NCI-H1105 treated with DMSO at 0.1 percent for 48 hours (cell line): ENCODE data around the gene C1QL4.
"Not testable (repeated sequence)": the region's sequence is repeated elsewhere in the genome, so short reads cannot be mapped to it uniquely, and the experiment has no call there.

ENCODE experiments used
- DNase-seq: peaks from one replicate; lab custom pipeline; 2025; lab: John Stamatoyannopoulos, UW

C1QL4 gene

DNA sequence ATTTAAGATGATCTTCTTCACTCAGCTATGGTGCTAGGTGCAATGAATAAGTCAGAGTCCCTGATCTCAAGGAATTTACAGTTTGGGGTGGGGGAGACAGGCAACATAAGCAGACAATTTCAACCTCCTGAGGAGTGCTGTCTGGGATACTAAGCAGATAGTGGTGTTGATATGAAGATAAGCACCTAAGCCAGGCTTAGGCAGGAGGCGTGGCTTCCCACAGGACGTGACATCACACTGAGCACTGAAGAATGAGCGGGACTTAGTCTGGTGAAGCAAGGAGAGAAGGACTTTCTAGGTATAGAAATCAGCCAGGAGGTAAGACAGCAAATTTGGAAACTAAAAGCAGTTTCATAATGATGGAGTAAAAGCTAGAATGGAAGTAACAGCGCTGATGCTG is 35.2 kb downstream of the C1QL4 start:
- no peak for DNase-seq

DNA sequence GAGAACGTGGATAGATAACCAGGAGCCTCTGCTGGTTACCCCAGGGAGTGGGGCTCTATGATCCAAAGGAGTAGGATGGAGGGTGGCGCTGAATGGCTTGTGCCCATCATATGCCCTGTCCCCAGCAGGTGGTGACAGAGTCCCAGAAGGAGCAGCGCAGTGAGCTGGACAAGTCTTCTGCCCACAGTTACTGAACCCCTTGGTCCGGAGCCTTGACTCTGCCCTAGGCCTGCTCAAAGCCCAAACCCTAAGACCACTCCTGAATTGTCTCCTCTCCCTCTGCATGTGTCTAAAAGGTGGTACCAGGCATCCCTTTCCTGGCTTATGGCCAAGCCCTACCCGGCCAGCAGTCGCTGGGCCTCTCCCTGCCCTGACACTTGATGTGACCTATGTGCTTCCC is 38.8 kb downstream of the C1QL4 start:
- DNase-seq, result no peak

DNA sequence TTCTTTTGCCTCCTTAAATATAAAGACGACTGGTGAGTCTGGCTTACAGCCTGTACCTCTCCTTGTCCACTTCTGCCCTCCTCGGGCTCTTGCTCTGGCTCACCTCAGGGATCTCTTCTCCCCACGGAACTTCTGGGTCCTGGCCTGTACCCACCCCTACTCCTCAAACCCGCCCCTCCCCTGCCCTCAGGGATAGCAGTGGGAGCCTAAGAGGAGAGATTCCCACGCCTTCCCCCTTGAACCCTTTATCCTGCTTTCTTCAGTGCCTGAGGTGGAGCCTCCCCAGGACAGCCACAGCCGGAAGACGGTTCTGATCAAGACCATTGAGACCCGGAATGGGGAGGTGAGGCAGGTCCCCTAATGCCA is 39.3 kb downstream of the C1QL4 start:
- no peak for DNase-seq

DNA sequence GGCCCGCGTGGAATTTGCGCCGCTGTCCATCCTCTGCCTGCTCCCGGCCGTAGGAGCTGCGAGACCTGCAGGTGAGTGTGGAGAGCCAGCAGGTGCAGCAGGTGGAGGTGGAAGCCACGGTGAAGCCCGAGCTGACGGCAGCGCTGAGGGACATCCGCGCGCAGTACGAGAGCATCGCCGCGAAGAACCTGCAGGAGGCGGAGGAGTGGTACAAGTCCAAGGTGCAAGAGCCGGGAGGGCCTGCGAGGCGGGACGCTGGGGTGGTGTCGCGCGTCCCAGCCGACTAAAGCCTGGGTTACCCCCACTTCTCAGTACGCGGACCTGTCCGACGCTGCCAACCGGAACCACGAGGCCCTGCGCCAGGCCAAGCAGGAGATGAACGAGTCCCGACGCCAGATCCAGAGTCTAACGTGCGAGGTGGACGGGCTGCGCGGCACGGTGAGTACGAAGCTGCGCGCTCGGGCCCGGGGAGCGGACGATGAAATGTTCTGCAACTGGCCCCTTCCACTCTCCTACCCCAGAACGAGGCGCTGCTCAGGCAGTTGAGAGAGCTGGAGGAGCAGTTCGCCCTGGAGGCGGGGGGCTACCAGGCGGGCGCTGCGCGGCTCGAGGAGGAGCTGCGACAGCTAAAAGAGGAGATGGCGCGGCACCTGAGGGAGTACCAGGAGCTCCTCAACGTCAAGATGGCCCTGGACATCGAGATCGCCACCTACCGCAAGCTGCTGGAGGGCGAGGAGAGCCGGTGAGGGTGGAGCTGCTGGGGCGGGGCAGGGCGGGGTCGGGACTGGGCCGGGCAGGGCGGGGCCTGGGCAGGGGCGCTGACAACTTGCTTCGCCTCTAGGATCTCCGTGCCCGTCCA is 39.9 kb downstream of the C1QL4 start:
- peak; percentile 53 for DNase-seq

DNA sequence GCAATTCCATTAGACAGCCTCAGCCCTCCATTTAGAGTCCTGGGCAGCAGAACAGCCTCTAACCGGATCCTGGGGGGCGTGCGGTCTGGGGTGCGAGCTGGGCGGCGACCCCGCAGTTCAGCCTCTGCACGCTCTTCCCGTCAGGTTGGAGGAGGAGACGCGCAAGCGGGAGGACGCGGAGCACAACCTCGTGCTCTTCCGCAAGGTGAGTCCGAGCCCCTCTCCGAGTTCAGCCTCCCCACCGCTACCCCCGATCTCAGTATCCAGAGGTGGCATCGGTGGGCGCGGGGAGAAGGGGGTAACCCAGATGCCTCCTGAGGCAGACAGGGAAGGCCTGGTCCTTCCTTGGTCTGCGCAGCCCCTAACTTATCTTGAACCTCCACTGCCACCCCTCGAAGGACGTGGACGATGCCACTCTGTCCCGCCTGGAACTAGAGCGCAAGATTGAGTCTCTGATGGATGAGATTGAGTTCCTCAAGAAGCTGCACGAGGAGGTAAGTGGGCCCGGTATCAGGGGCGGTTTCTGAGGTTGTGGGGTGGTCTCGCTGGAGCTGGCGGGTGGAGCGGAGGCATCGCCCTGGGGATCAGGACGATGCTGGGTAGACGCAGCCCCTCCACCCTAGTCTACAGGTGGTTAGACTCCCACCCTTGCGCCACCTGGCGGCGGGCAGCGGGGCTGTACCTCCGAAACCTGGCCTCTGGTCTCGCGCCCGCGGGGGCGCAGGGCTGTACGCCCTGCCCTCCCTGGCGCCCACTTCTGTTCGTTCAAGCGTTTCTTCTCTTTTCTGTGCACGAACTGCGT is 40.8 kb downstream of the C1QL4 start:
- DNase-seq, result peak; percentile 53

DNA sequence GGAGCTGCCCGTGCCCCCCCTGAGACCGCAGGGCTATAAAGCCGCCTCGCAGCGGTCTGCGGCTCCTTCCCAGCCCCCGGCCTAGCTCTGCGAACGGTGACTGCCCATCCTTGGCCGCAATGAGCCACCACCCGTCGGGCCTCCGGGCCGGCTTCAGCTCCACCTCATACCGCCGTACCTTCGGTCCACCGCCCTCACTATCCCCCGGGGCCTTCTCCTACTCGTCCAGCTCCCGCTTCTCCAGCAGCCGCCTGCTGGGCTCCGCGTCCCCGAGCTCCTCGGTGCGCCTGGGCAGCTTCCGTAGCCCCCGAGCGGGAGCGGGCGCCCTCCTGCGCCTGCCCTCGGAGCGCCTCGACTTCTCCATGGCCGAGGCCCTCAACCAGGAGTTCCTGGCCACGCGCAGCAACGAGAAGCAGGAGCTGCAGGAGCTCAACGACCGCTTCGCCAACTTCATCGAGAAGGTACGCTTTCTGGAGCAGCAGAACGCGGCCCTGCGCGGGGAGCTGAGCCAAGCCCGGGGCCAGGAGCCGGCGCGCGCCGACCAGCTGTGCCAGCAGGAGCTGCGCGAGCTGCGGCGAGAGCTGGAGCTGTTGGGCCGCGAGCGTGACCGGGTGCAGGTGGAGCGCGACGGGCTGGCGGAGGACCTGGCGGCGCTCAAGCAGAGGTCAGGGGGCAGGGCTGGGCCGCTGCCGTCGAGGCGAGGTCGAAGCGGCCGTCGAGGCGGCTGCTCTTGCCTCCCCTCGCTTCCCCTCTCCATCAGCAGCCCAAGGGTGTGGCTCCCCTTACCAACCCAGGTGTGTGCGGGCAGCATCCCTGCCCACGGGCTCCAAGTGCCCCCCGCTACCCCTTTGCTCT is 41.7 kb downstream of the C1QL4 start, which contains the start of gene PRPH:
TSS of gene PRPH (plus strand) at position 66 of the 855 bp plus-strand sequence. CDS start at position 120, 54 bp downstream.
- DNase-seq, result no peak

DNA sequence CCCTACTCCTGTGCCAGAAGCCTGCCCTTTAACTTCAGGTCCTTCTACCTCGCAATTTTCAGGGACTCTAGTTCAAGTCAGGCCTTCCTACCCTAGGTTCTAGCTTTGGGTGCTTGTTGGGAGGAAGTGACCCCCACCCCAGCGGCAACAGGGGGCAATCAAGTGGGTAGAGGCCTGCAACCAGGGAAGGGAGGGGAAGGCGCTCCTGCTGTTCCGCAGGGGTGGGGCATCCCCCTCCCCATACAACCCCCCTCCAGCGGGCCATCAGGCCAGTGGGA is 42.2 kb downstream of the C1QL4 start:
- DNase-seq, result no peak

DNA sequence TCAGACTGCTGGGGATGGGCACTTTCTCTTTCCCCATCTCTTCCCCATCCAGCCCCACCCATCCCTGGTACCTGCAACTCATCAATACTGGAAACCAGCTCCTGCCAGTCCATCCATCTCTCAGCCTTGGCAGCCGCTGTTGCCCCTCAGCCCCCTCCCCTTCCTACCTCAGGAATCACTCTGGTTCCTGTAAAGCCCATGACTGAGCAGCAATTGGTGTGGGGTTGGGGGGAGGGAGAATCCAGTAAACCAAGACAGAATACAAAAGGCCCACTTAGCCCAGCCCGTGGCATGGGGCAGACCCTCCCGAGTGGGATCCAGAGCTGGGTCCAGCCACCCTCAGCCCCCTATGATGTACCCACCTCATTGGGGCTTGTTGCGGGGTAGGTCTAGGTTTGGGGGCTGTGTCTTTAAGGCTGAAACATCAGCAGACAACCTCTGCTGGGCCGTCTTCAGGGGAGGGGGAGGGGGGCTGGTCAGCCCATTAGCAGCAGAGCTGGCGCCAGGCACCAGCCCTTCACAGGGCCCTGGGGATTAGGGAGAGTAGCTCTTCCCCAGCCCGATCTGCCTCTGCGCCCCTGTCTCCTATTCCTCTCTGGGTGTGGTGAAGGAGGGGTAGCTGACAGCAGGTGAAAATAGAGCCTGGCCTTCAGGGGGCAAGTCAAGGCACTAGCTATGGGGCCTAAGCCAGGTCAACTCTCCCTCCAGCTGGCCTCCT is 42.7 kb downstream of the C1QL4 start:
- no peak for DNase-seq

DNA sequence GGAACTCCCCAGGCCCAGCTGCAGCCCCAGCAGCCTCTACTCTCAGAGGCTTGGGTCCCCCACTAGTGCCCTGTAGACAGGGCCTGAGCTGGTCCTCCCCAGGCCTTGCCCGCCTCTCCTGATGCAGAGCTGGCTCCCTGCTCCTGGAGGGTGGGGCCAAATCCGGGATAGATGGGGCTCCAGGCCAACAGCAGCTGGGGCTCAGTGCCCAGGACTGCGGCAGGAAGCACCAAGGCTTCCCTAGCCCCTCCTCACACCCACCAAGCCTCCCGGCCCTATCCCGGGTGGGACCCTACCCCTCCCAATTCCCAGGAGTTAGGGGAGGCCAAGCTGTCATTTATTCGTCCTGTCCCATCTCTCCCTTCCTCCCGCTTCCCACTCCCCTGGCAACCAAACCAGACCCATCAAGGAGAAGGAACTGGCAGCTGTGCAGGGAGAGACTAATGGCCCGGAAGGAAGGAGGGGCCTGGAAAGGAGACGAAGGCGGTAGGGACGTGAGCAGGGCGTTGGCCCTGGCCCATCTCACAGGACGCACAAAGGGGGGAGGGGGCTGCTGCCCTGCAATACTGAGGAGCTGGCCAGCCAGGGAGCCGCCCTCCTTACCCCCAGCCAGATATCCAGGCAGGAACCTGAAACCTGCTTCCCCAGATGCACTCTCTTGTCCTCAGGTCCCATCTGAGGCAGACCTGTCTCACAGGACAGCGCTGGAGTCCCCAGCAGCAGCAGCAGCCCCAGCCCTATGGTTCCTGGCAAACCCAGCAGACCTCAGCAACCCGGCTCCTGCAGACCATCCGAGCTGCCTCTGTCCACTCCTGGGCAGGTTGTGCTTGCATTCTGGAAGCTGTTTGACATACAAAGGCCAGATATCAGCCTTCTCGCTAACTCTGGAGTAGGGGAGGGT is 43.7 kb downstream of the C1QL4 start:
- peak; percentile 19 for DNase-seq

DNA sequence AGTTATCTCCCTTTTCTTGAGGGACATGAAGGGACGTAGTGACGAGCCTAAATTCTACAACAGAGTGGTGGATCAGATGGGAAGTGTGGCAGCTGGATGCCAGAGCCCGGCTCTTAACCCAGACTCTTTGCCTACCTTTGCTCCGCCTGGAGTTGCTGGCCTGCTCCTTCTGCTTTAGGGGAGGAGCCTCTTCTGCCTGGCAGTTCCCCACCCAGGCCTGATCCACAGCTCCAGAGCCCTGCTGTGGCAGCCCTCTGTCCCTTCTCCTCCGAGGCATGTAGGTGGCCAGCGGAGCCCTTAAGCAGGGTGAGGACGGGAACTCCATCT is 44.3 kb downstream of the C1QL4 start:
- DNase-seq, result no peak

DNA sequence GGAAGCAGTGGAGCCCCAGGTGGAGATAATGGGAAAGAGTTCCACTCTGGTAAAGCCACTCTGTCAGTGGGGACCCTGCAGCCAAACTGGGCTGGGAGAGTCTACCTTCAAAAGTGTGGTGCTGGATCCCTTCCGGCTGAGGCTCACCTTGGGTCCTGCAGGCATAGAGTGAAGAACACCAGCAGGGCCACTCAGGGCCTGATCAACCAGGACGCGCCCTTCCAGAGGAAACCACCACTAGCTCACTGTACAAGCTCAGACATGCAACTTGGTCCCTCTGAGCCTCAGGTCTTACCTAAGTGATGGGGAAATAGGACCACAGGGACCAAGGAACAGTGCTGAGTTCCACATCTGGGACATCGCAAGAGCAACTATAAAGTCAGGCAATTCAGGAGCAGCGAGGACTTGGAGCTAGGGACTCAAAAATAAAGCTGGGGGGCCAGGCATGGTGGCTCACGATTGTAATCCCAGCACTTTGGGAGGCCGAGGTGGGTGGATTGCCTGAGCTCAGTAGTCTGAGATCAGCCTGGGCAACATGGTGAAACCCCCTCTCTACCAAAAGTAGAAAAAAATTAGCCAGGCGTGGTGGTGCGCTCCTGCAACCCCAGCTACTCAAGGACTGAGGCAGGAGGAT is 47.9 kb downstream of the C1QL4 start:
- DNase-seq, result no peak

DNA sequence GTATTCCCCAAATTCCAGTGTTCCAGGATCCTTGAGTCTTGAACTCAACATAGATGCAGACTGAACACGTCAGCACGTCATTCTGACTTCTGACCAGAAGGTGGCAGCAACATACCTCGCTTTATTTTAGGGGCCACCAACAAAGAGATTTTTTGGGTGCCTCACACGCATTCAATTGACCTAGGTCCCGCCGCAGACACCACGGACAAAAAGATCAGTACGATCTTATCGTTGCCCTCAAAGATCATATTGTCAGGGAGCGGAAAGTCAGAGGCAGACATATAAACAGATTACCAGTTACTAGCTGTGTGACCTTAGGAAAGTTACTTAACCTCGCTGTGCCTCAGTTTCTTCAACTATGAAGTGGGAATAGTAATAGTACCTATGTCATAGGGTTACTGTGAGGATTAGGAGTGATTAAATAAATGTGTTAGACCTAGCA is 48.6 kb downstream of the C1QL4 start:
- peak; percentile 26 for DNase-seq

DNA sequence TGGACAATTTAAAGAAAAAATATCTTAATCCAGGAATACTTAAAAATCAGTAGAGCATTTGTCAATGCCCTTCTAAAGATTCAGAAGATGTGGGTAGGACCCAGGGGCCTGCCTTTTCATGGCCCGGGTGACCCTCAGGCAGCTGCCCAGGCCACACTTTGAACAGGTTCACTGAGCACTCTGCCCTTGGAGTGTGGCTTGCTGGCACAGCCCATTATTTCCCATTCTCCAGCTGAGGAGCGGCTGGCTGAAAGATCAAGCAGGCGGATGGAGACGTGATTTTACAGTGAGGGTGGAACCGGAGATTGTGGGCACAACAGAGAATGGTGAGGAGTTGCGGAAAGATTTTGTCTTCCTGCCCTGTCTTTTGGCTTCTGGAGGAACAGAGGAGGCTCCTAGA is 49.1 kb downstream of the C1QL4 start:
- no peak for DNase-seq

DNA sequence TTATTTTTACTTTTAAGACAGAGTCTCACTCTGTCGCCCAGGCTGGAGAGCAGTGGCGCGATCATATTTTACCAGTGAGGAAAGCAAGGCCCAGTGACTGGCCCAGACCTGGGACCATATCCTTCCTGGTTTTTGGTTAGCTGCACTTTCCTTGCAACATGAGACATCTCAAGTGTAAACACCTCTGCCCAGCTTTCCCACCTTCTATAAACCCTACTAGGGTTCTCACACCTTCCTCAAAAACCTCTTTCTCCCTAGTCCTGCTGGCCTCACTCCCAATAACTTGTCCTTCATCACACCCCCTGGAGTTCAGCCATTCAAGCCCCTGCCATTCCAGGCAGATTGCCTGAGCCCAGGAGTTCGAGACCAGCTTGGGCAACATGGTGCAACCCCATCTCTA is 52.3 kb downstream of the C1QL4 start:
- no peak for DNase-seq

DNA sequence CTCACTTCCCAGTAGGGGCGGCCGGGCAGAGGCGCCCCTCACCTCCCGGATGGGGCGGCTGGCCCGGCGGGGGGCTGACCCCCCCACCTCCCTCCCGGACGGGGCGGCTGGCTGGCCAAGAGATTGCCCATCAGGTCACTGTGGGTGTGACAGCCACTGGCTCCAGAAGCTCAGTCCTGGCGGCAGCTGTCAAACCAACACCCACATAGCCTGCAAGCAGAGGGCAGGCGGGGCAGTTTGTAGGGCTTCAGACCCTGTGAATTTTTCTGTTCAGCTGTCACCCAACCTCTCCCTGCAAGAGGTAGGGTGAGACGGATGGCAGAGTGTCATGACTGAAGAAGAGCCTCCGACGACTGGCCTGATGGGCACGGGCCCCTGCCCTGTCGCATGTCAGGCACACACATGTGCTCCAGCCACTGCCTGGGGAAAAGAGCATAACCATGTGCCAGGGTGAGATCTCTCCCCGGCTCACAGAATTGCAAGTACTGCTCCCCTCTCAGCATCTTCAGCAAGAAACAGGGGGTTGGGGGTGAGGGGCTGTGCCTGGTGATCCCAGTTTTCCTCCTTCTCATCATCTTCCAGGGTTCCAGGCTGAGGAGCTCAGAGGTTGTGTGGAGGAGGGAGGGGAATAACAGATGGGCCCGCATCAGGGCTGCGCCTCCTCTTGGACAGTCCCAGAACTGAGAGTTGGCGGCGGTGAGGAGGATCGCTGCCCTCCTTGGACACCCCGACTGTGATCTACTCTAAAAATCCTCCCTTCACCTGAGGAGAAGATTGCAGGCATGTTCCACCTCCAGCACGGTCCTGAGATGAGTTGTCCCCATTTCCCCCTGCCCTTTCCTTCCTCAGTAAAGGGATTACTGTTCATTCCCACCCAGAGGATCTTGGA is 53.2 kb downstream of the C1QL4 start:
- DNase-seq, result no peak

DNA sequence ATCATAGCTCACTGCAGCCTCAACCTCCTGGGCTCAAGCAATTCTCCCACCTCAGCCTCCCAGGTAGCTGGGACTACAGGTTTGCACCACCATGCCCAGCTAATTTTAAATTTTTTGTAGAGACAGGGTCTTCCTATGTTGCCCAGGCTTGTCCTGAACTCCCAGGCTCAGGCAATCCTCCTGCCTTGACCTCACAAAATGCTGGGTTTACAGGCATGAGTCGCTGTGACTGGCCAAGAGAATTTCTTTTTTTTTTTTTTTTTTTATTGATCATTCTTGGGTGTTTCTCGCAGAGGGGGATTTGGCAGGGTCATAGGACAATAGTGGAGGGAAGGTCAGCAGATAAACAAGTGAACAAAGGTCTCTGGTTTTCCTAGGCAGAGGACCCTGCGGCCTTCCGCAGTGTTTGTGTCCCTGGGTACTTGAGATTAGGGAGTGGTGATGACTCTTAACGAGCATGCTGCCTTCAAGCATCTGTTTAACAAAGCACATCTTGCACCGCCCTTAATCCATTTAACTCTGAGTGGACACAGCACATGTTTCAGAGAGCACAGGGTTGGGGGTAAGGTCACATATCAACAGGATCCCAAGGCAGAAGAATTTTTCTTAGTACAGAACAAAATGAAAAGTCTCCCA is 54.1 kb downstream of the C1QL4 start:
- DNase-seq, result not testable (repeated sequence)
